SK-N-MC (cell line): ENCODE data around the gene ICAM1.

ENCODE experiments used
- EZH2 ChIP-seq: fragments of 200-600 bp; sonication (generic); IDR thresholded peaks from one replicate; pipeline ENCODE4 v1.6.1; 2017; ENCODE audit warnings: antibody characterized with exemption
- FOXP2 ChIP-seq: optimal IDR thresholded peaks from 2 replicates; pipeline ENCODE3; 2011; ENCODE audit warnings: mild to moderate bottlenecking, moderate library complexity; ENCODE audit not compliant: insufficient read depth; ENCODE audit errors: extremely low read length, control extremely low read depth
- POLR2AphosphoS5 ChIP-seq: IDR thresholded peaks from 2 replicates; pipeline ENCODE4 v1.6.1; 2012; ENCODE audit warnings: mild to moderate bottlenecking, low read depth, low read length, borderline replicate concordance

- no peak for TF ChIP-seq POLR2AphosphoS5
- TF ChIP-seq EZH2: no peak
- no peak for TF ChIP-seq FOXP2
Observed at GRCh38 chr19:10284065-10284959, 13.4 kb downstream of the ICAM1 start.
